Fibroblast of mammary gland (primary cell): ENCODE measurements around the gene IKZF4.
"Not testable (repeated sequence)": the region's sequence is repeated elsewhere in the genome, so short reads cannot be mapped to it uniquely, and the experiment has no call there.

Experiments
- DNase-seq: peaks from one replicate; pipeline ENCODE4 v3.0.0-alpha.2; 2010; ENCODE audit warnings: low read depth
- H3K4me3 ChIP-seq: 2 replicates; pipeline ENCODE4 v1.5.1; 2011; ENCODE audit warnings: low read depth, mild to moderate bottlenecking, low read length, moderate library complexity; ENCODE audit not compliant: control insufficient read depth
- CTCF ChIP-seq: conservative IDR thresholded peaks from 2 replicates; pipeline ENCODE4 v1.5.1; 2011; ENCODE audit warnings: low read depth, low read length, inconsistent platforms; ENCODE audit not compliant: control insufficient read depth, insufficient read depth

IKZF4 gene

GRCh38 chr12:55991110-55991509 lies 29.7 kb upstream of the IKZF4 start:
- no peak overlapping the region for H3K4me3 ChIP-seq
- no peak for TF ChIP-seq CTCF
- no peak for DNase-seq

GRCh38 chr12:55993230-55993853 lies 27.5 kb upstream of the IKZF4 start:
- H3K4me3 ChIP-seq = no peak overlapping the region
- no peak for TF ChIP-seq CTCF
- no peak for DNase-seq

- TF ChIP-seq CTCF = no peak
- DNase-seq = no peak
- no peak overlapping the region for H3K4me3 ChIP-seq
These were observed 25.5 kb upstream of the IKZF4 start for GRCh38 chr12:55995366-55995765.

- H3K4me3 ChIP-seq = peak overlapping the region; percentile 86
- TF ChIP-seq CTCF = peak; percentile 88
- peak; percentile 73 for DNase-seq
These were observed 24.6 kb upstream of the IKZF4 start for GRCh38 chr12:55996201-55996714.

- DNase-seq = peak; percentile 96
- TF ChIP-seq CTCF = no peak
- H3K4me3 ChIP-seq = peak within 1 kb of the TSS; percentile 86
These were observed 23.9 kb upstream of the IKZF4 start, which contains the start of gene SUOX for GRCh38 chr12:55996715-55997534. SUOX (plus strand) TSS chr12:55997276; CDS start chr12:56002222, 4,946 bp downstream.

- no peak for DNase-seq
- TF ChIP-seq CTCF = no peak
- H3K4me3 ChIP-seq = peak overlapping the region; percentile 86
These were observed 23.3 kb upstream of the IKZF4 start for GRCh38 chr12:55997535-55997859.

- DNase-seq = not testable (repeated sequence)
These were observed 21.3 kb upstream of the IKZF4 start for GRCh38 chr12:55999522-55999921.

GRCh38 chr12:55999999-56000540 lies 20.8 kb upstream of the IKZF4 start:
- not testable (repeated sequence) for DNase-seq, H3K4me3 ChIP-seq

More at GRCh38 chr12:55999522-55999921, 21.3 kb upstream of the IKZF4 start:
- not testable (repeated sequence) for H3K4me3 ChIP-seq
